T-helper 2 cell (primary cell): ENCODE measurements around the gene CERKL.

Source experiments
- DNase-seq, 5 experiments: peaks; one replicate each; pipeline versions ENCODE4 v3.0.0 to v3.0.0-alpha.2; 2012 to 2022

CERKL gene

GRCh38 chr2:181499231-181499630, 157.7 kb downstream of the CERKL start:
- no peak for DNase-seq
